Measurements from ENCODE around the gene NBR1. TPM values are rescaled to one million over a fixed set of nuclear protein-coding genes. Genes with fewer than 3 reads are reported as not detected.

The NBR1 gene
- total and polyA plus RNA-seq, 2 of the 4 experiments (the other 2 are of a cell fraction), result 52.4 to 132 TPM

Small RNA genes within 50 kb of the gene (microRNA-seq; reads per million reads assigned to microRNA genes)
- gene AC060780.2 (ENCODE audit: insufficient read depth, insufficient read length) (not detected), gene AC060780.3 (ENCODE audit: insufficient read depth, insufficient read length) (not detected), gene AC135721.1 (ENCODE audit: insufficient read depth, insufficient read length) (not detected), gene RF00004 (ENCODE audit: insufficient read depth, insufficient read length) (not detected), gene RNU2-1 (ENCODE audit: insufficient read depth, insufficient read length) (not detected)

Small RNA genes within 50 kb of the gene (small RNA-seq; reads per million reads assigned to genes)
- 0 to 0.08 (median 0) reads per million in 5 experiments for gene AC060780.2
- gene AC060780.3, result 0 to 0.07 (median 0) reads per million in 5 experiments
- 0 reads per million in 5 experiments for gene AC135721.1
- gene RF00004, result 0 to 0.04 (median 0) reads per million in 5 experiments
- 0 reads per million in 5 experiments for gene RNU2-1

Other genes starting within 250 kb of the NBR1 start
- 55.0 and 58.9 TPM in 2 replicates for gene AARSD1, start 206.8 kb upstream of the NBR1 start, total RNA-seq (2012; rRNA removed)
- gene AARSD1, start 206.8 kb upstream of the NBR1 start, polyA plus RNA-seq (2012; rRNA removed), result 53.0 and 58.9 TPM in 2 replicates
- 1.4 and 2.2 TPM in 2 replicates for gene PTGES3L, start 191.1 kb upstream of the NBR1 start, total RNA-seq (2012; rRNA removed)
- gene PTGES3L, start 191.1 kb upstream of the NBR1 start, polyA plus RNA-seq (2012; rRNA removed), result 1.7 and 2.4 TPM in 2 replicates
- gene RUNDC1, start 190.6 kb upstream of the NBR1 start, total RNA-seq (2012; rRNA removed), result 7.0 and 8.1 TPM in 2 replicates
- gene RUNDC1, start 190.6 kb upstream of the NBR1 start, polyA plus RNA-seq (2012; rRNA removed), result 7.4 and 7.9 TPM in 2 replicates
- 1,595 and 1,663 TPM in 2 replicates for gene RPL27, start 172.8 kb upstream of the NBR1 start, total RNA-seq (2012; rRNA removed)
- gene RPL27, start 172.8 kb upstream of the NBR1 start, polyA plus RNA-seq (2012; rRNA removed), result 2,806 and 4,622 TPM in 2 replicates
- 13.1 and 17.0 TPM in 2 replicates for gene IFI35, start 164.4 kb upstream of the NBR1 start, total RNA-seq (2012; rRNA removed)
- 15.0 and 15.8 TPM in 2 replicates for gene IFI35, start 164.4 kb upstream of the NBR1 start, polyA plus RNA-seq (2012; rRNA removed)
- gene VAT1, start 148.8 kb upstream of the NBR1 start, total RNA-seq (2012; rRNA removed), result 81.1 and 101 TPM in 2 replicates
- 97.3 and 108 TPM in 2 replicates for gene VAT1, start 148.8 kb upstream of the NBR1 start, polyA plus RNA-seq (2012; rRNA removed)
- 1.1 TPM in 2 replicates for gene RND2, start 146.0 kb upstream of the NBR1 start, total RNA-seq (2012; rRNA removed)
- gene RND2, start 146.0 kb upstream of the NBR1 start, polyA plus RNA-seq (2012; rRNA removed), result 1.8 and 1.9 TPM in 2 replicates
- 17.7 and 20.0 TPM in 2 replicates for gene BRCA1, start 45.9 kb upstream of the NBR1 start, total RNA-seq (2012; rRNA removed)
- gene BRCA1, start 45.9 kb upstream of the NBR1 start, polyA plus RNA-seq (2012; rRNA removed), result 8.3 and 9.5 TPM in 2 replicates
- gene TMEM106A, start 40.7 kb downstream of the NBR1 start, total RNA-seq (2012; rRNA removed), result 1.4 and 2.2 TPM in 2 replicates
- 7.4 and 7.5 TPM in 2 replicates for gene TMEM106A, start 40.7 kb downstream of the NBR1 start, polyA plus RNA-seq (2012; rRNA removed)
- gene CCDC200, start 57.4 kb downstream of the NBR1 start, total RNA-seq (2012; rRNA removed), result not detected in 2 replicates
- gene CCDC200, start 57.4 kb downstream of the NBR1 start, polyA plus RNA-seq (2012; rRNA removed), result not detected in 2 replicates
- not detected in 2 replicates for gene RNU2-1, start 62.8 kb downstream of the NBR1 start, total RNA-seq (2012; rRNA removed)
- gene RNU2-1, start 62.8 kb downstream of the NBR1 start, polyA plus RNA-seq (2012; rRNA removed), result not detected in 2 replicates
- gene ARL4D, start 227.8 kb downstream of the NBR1 start, total RNA-seq (2012; rRNA removed), result 12.5 and 12.8 TPM in 2 replicates
- gene ARL4D, start 227.8 kb downstream of the NBR1 start, polyA plus RNA-seq (2012; rRNA removed), result 25.5 and 30.7 TPM in 2 replicates